Activated B cell treated with CpG ODN at 0.5 μM for 24 hours (primary cell): ENCODE data around the gene VTI1A. TPM values are rescaled to one million over a fixed set of nuclear protein-coding genes. Genes with fewer than 3 reads are reported as not detected.

Source experiments
- ATAC-seq: fragments of 200-7000 bp; cut with Tn5 transposase; one replicate; pipeline ENCODE4 v1.10.0; 2021; ENCODE audit warnings: low read depth, mild to moderate bottlenecking, moderate library complexity
- CTCF ChIA-PET: fragments of 350-600 bp; sonication (Branson Sonifier 250); formaldehyde crosslinking; loops from one replicate; lab custom pipeline; 2021; ENCODE audit warnings: antibody characterized with exemption; lab: Charles Lee
- POLR2A ChIA-PET: fragments of 350-600 bp; sonication (Branson Sonifier 250); formaldehyde crosslinking; loops from one replicate; lab custom pipeline; 2021; ENCODE audit warnings: antibody characterized with exemption; lab: Charles Lee
- DNase-seq: peaks from one replicate; pipeline ENCODE4 v3.0.0; 2022
- H3K27ac Mint-ChIP-seq: one replicate; pipeline ENCODE4 v1.8.0; 2020; ENCODE audit warnings: mixed read lengths
- H3K27me3 Mint-ChIP-seq: one replicate; pipeline ENCODE4 v1.8.0; 2021; ENCODE audit warnings: mixed read lengths
- H3K36me3 Mint-ChIP-seq: one replicate; pipeline ENCODE4 v1.8.0; 2021; ENCODE audit warnings: low read depth, mixed read lengths
- H3K4me1 Mint-ChIP-seq: one replicate; pipeline ENCODE4 v1.8.0; 2021; ENCODE audit warnings: mixed read lengths
- H3K4me3 Mint-ChIP-seq: one replicate; pipeline ENCODE4 v1.8.0; 2020; ENCODE audit warnings: mild to moderate bottlenecking, mixed read lengths
- H3K9me3 Mint-ChIP-seq: one replicate; pipeline ENCODE4 v1.8.0; 2020; ENCODE audit warnings: mixed read lengths
- intact Hi-C: fragments of 100-400 bp; cut with micrococcal nuclease; formaldehyde crosslinking; loops from one replicate; pipeline ENCODE4 v1.15.1; 2024
- total RNA-seq: library from RNA; stranded (reverse); gene quantifications from 2 replicates; pipeline ENCODE4 v1.2.3, GENCODE V29; 2022
- TF ChIP-seq, protein P1 (sequence below): fragments of 200-600 bp; IDR thresholded peaks from one replicate; pipeline ENCODE4 v1.8.0; 2022; ENCODE audit warnings: antibody characterized with exemption, mild to moderate bottlenecking

The VTI1A gene
- total RNA-seq, 1 donor from 2014 or later, result 74.0 TPM

DNA sequence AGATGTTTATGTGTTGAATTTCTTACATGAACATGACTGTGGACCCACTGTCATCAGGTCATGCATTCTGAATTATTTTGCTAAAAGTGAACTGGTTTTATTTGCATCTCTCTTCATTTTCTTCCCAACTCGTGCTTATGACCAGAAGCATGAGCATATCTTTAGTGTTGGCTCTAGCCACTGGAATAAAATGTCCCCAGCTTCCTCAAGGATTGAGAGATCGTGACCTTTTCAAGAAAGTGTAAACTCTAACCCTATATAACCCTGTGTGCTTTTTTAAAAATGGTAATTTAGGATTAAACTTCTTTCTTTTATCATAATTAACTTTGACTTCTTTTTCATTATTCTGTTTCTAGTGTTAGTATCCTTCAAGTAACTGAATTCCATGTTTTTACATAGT lies 55.5 kb downstream of the VTI1A start:
- no peaks in the 10 kb centered on the region for H3K4me1 Mint-ChIP-seq

DNA sequence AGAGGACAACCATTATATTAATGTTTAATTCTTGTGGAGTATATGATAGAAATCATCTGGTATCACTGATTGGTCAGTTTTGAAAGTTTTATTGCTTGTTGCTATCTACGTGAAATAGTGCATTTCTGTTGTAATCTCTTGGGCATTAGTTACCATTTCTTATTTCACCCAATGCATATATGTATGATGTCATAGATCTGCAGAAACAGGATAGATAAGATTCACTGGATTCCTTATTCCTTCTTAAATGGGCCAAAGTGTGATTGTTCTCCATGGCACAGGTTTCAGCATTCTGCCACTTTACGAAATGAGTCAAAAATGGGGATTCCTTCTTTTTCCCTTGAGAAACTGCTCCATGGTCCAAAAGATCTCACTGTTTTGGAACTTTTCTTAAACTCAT lies 56.6 kb downstream of the VTI1A start:
- Mint-ChIP-seq H3K27me3 (no peaks in the 10 kb centered on the region), H3K27ac (no peak overlapping the region), H3K36me3 (peaks cover 16% of the 10 kb centered on the region), H3K4me1 (no peaks in the 10 kb centered on the region), H3K9me3 (no peaks in the 10 kb centered on the region), H3K4me3 (no peak overlapping the region)
- ChIA-PET POLR2A (no interaction called here), CTCF (no interaction called here)
- intact Hi-C loops, result no loop called here
- TF ChIP-seq, protein P1, sequence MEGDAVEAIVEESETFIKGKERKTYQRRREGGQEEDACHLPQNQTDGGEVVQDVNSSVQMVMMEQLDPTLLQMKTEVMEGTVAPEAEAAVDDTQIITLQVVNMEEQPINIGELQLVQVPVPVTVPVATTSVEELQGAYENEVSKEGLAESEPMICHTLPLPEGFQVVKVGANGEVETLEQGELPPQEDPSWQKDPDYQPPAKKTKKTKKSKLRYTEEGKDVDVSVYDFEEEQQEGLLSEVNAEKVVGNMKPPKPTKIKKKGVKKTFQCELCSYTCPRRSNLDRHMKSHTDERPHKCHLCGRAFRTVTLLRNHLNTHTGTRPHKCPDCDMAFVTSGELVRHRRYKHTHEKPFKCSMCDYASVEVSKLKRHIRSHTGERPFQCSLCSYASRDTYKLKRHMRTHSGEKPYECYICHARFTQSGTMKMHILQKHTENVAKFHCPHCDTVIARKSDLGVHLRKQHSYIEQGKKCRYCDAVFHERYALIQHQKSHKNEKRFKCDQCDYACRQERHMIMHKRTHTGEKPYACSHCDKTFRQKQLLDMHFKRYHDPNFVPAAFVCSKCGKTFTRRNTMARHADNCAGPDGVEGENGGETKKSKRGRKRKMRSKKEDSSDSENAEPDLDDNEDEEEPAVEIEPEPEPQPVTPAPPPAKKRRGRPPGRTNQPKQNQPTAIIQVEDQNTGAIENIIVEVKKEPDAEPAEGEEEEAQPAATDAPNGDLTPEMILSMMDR, result no peak
- ATAC-seq, result no peak
- DNase-seq, result no peak

More for the DNA sequence above, 55.5 kb downstream of the VTI1A start:
- Mint-ChIP-seq H3K27me3 (no peaks in the 10 kb centered on the region), H3K36me3 (peaks cover 14% of the 10 kb centered on the region), H3K9me3 (no peaks in the 10 kb centered on the region), H3K27ac (no peak overlapping the region), H3K4me3 (no peak overlapping the region)
- CTCF ChIA-PET, result no interaction called here
- POLR2A ChIA-PET, result no interaction called here
- TF ChIP-seq, protein P1, result no peak
- no peak for ATAC-seq
- intact Hi-C loops, result no loop called here
- no peak for DNase-seq

DNA sequence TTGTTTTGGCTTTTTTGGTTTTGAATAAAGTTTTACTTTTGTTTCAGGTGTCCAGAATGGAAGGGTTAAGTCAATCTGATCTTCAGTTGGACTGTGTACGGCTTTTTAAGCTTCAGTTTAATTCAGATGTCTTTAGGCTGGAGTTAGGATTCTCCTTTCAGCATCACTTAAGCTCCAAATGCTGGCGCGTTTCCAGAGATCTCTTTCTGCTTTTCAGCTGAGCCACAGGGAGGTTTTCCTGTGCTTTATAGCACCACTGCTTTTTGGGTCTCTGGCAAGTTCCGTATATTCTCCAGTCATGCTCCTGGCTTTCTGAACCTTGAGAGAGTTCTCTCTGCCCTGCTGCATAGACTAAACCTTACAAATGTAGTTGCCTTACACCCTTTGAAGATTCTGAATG lies 60.0 kb downstream of the VTI1A start:
- POLR2A ChIA-PET, result no interaction called here
- ATAC-seq, result no peak
- Mint-ChIP-seq H3K4me1 (no peaks in the 10 kb centered on the region), H3K36me3 (peaks cover 17% of the 10 kb centered on the region), H3K9me3 (no peaks in the 10 kb centered on the region), H3K27me3 (no peaks in the 10 kb centered on the region), H3K27ac (no peak overlapping the region), H3K4me3 (no peak overlapping the region)
- intact Hi-C loops, result no loop called here
- DNase-seq, result no peak
- CTCF ChIA-PET, result no interaction called here
- TF ChIP-seq, protein P1, result no peak

DNA sequence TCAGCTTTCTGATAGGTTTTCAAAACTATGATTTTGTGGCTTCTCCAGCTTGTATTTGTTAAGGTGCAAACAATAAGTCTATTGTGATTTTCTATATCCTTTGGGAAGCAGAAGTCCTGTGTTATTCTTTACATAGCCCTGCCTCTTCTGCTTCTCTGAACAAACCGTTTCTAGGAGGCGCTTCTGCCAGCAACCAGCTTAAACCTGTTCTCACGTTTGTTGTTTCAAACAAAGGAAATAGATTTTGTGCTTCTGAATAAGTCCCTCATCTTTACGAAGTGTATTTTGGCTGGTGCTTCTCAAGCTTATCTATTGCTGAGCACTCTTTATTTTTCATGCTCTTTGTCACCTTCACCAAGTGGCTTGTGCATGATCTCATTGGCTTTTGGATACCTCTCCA lies 61.0 kb downstream of the VTI1A start:
- H3K9me3 Mint-ChIP-seq, result no peaks in the 10 kb centered on the region
- H3K4me3 Mint-ChIP-seq, result no peak overlapping the region
- CTCF ChIA-PET, result no interaction called here
- H3K27ac Mint-ChIP-seq, result no peak overlapping the region
- peaks cover 19% of the 10 kb centered on the region for H3K36me3 Mint-ChIP-seq
- DNase-seq (no peak), ATAC-seq (no peak)
- H3K4me1 Mint-ChIP-seq, result no peaks in the 10 kb centered on the region
- POLR2A ChIA-PET, result no interaction called here
- no peaks in the 10 kb centered on the region for H3K27me3 Mint-ChIP-seq
- TF ChIP-seq, protein P1, result no peak
- intact Hi-C loops, result no loop called here

DNA sequence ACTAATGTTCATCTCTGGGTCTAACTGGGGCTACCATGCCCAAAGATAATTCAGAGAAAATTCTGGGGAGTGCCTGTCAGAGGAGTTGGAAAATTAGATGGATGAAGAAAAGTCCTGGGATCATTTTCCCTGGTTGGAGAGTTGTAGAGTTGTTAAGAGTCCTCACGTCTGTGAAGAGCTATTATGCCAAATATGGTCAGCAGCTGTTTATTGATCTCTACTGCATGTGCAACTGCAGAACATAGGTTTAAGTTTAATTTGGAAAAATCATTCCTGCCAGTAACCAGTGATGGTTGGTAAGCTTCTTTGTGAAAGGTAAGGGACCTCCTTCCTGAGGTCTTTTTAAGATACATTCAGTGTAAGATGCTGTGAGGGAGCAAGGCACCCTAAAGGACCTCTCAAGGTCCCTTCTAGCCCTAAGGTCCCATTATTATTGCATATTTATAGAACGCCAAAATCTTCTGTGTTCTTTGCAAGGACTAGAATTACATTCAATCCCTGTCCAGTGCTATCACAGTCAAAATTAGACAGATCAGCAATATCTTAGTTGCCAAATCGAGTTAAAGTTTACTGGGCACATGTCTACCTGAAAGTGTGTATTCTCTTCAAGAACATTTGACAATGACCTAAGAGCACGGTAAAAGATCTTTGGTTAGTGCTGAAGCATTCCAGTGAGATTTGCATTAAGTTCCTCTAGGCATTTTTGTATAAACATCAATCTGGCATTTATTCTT lies 62.7 kb downstream of the VTI1A start:
- Mint-ChIP-seq H3K4me3 (no peak overlapping the region), H3K27me3 (no peaks in the 10 kb centered on the region), H3K4me1 (no peaks in the 10 kb centered on the region), H3K27ac (no peak overlapping the region), H3K9me3 (peaks cover 2% of the 10 kb centered on the region), H3K36me3 (peaks cover 22% of the 10 kb centered on the region)
- POLR2A ChIA-PET, result no interaction called here
- intact Hi-C loops, result no loop called here
- CTCF ChIA-PET, result no interaction called here
- DNase-seq, result no peak
- TF ChIP-seq, protein P1, result no peak
- no peak for ATAC-seq
